ENCODE measurements around the gene SLCO4C1. TPM values are rescaled to one million over a fixed set of nuclear protein-coding genes. Genes with fewer than 3 reads are reported as not detected.
"Not testable (repeated sequence)": the region's sequence is repeated elsewhere in the genome, so short reads cannot be mapped to it uniquely, and the experiment has no call there.

Gene SLCO4C1, protein sequence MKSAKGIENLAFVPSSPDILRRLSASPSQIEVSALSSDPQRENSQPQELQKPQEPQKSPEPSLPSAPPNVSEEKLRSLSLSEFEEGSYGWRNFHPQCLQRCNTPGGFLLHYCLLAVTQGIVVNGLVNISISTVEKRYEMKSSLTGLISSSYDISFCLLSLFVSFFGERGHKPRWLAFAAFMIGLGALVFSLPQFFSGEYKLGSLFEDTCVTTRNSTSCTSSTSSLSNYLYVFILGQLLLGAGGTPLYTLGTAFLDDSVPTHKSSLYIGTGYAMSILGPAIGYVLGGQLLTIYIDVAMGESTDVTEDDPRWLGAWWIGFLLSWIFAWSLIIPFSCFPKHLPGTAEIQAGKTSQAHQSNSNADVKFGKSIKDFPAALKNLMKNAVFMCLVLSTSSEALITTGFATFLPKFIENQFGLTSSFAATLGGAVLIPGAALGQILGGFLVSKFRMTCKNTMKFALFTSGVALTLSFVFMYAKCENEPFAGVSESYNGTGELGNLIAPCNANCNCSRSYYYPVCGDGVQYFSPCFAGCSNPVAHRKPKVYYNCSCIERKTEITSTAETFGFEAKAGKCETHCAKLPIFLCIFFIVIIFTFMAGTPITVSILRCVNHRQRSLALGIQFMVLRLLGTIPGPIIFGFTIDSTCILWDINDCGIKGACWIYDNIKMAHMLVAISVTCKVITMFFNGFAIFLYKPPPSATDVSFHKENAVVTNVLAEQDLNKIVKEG
- total RNA-seq (2014; rRNA removed; shearing (Covaris generic)) = not detected in 2 replicates

DNA sequence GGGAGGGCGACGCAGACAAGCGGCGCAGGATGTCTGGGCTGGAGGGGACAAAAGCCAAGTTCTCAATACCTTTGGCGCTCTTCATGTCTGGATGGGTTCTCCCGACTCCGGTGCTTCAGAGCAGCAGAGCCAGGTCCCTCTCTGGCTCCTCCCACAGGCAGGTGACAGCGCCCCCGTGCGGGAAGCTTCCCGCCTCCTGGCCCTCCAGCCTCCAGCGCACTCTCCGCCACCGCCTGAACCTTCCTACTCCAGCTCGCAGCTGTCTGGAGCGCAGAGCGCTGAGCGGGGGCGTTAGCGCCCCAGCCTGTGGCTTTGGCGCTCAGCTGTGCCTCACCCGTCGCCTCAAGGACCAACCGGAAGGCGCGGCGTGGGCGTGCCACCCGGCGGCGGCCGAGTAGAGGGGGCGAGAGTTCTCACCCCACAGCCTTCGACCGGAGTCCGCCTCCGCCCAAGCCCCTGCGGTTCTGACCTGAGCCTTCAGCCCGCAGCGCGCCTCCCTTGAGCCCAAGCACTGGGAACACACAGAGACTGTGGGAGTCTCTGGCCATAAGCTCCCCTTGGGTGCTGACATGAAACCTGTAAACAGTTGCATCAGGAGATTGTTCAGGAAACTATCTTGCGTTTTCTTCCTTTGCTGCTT is at the start of gene SLCO4C1:
Gene SLCO4C1 (minus strand): TSS at position 107 of the 640 bp plus-strand sequence. CDS start 22 bp downstream, at position 85.
- no peak for DNase-seq (ENCODE audit: low spot score)

DNA sequence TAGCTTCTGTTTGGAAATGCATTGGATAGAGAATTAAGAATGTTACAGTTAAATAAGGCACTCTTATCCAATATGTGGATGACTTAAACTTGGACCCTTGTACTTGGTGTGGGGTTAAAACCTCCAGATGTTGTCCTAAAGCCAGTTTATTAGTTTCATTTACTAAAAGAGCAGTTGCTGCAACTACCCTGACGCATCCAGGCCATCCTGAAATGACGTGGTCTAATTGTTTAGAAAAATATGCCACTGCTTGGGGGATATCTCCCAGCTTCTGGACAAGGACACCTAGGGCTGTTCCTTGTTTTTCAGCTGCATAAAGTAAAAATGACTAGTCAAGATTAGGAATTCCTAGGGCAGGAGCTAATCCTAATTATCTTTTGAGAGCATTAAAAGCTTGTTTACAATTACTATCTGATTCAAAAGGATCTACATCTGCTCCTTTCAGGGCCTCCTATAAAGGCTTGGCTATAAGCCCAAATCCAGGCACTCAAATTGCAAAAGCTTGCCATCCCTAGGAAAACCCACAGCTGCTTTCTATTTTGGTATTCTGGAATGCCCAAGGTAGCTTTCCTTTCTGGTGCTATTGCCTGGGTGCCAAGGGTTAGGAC is 45.7 kb upstream of the SLCO4C1 start:
- DNase-seq (ENCODE audit: low spot score) = no peak

DNA sequence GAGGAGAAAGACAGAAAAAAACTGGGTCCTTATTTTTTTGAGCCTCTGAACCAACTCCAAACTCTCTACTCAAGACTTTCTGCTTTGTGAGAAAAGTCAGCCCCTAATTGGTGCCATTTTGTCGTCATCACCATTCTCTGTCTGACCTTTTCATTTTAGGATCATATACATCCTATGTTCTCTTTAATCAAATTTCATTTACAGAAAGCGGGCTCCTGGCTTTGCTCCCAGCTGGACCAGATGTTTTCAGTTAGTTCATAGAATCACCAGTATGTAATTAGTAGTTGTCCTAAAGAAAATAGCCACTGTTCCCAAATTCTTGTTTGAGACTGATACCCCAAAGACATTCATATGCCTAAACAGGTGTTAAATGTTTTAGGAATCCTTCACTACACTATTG is 28.6 kb upstream of the SLCO4C1 start:
- DNase-seq (ENCODE audit: low spot score) = no peak

DNA sequence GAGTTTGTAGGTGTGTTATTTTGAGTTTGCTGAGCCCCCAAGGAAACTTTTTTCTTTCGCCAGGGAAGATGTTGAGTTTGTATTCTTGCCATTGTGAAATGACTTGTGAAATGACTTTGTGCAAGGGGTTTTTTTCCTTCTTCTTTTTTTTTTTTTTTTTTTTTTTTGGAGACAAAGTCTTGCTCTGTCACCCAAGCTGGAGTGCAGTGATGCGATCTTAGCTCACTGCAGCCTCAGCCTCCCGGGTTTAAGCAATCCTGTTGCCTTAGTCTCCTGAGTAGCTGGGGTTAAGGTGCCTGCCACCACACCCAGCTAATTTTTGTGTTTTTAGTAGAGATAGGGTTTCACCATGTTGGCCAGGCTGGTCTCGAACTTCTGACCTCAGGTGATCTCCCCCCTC is 22.7 kb upstream of the SLCO4C1 start:
- DNase-seq (ENCODE audit: low spot score) = not testable (repeated sequence)

DNA sequence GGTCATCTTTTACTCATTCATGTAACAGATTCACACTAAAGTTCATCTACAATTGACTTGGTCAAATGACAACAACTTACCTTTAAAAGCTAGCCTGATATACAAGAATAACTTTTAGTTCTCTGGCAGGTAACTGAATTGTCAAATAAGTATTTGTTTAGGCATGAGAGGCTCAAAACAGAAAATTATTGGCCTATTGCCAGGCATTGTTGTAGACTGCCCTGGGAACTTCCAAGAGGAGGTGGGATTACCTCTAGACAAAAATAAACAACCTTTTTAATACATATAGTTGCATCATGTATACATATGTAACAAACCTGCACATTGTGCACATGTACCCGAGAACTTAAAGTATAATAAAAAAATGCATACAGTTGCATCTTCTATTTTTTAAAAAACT is 18.2 kb upstream of the SLCO4C1 start:
- DNase-seq (ENCODE audit: low spot score) = no peak

DNA sequence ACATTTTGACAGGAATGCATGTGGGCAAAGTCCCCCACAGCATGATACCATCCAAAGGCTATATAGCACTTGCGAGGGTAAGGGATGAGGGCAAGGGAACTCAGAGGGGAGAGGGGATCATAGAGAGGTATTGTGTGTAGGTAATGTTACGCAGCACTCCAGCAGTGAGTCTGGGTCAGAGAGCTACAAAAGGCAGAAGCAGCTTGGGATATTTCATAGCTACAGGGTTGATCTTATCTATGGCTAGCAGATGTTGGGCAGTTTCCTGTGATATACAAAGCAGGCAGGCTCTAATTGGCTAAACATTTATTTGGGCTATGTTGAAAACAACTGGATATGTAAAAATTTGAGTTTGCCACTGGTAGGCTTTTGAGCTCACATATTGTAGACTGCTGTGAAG is 17.8 kb upstream of the SLCO4C1 start:
- DNase-seq (ENCODE audit: low spot score) = no peak

DNA sequence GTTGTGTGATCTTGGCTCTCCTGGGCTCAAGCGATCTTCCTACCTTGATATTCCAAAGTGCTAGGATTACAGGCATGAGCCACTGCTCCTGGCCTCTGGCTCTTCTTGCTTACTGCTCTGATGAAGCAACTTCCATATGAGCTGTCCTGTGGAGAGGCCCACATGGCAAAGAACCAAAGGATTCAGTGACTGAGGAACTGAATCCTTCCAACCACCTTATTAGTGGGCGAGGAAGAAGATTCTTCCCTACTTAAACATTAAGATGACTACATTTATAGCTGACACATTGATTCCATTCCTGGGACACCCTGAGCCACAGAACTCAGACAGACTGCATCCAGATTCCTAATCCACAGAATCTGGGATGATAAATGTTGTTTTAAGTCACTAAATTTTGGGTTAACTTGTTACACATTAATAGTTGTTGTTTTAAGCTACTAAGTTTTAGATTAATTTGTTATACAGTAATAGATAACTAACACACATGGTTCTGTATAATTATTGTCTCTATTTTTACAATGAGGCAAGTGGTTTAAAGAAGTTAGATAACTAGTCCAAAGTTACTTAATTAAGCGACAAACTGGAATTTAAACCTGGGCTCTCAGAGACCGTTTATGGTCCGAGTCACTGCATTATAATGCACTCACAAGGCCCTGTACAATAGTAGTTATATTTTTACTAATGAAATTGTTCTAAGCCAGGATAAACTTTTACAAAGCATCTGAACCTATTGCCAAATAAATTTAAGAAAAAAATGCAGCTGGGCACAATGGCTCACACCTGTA is 16.7 kb upstream of the SLCO4C1 start:
- DNase-seq (ENCODE audit: low spot score) = no peak

DNA sequence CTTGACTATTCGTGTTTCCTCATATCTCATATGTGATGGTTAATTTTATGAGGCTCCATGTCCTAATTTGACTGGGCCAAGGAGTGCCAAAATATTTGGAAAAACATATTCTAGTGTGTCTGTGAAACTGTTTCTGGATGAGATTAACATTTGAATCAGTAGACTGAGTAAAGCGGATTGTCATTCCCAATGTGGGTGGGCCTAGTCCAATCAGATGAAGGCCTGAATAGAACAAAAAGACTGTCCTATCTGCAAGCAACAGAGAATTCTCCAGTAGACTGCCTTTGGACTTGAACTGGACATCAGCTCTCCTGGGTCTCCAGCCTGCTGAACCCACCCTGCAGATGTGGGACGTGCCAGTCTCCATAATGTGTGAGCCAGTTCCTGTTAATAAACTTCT is 13.5 kb upstream of the SLCO4C1 start:
- DNase-seq (ENCODE audit: low spot score) = no peak

DNA sequence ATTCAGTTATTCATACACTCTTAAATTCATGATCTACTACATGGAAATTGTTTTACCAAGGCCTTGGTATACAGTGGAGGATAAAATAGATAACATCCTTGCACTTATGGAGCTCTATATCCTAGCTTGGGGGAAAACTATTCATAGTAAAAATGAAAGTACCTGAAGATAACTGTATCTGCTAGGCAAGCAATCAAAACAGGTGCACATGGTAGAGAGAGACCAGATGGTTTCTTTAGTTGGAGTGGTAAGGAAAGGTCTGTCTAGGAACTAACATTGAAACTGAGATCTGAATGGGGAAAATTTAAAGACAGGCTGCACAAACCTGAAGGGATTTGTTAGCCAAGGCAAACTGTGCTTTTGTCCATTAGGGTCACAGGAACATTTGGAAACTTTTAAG is 11.1 kb upstream of the SLCO4C1 start:
- DNase-seq (ENCODE audit: low spot score) = no peak

DNA sequence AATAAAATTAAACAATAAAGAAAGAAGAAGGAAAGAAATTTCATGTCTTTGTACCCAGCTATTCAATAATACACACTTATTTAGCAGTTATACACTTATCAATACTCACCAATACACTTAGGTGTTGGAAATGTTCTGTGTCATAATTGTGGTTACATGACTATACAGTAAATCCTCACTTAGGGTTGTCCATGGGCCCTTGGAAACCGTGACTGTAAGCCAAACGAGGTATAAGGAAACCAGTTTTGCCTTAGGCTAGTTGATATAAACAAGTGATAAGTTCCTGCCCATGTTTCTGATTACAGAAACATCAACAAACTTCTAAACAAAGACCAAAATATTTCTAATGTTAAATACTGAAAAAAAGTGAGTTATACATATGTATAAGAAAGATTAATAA is 10.0 kb upstream of the SLCO4C1 start:
- no peak for DNase-seq (ENCODE audit: low spot score)

DNA sequence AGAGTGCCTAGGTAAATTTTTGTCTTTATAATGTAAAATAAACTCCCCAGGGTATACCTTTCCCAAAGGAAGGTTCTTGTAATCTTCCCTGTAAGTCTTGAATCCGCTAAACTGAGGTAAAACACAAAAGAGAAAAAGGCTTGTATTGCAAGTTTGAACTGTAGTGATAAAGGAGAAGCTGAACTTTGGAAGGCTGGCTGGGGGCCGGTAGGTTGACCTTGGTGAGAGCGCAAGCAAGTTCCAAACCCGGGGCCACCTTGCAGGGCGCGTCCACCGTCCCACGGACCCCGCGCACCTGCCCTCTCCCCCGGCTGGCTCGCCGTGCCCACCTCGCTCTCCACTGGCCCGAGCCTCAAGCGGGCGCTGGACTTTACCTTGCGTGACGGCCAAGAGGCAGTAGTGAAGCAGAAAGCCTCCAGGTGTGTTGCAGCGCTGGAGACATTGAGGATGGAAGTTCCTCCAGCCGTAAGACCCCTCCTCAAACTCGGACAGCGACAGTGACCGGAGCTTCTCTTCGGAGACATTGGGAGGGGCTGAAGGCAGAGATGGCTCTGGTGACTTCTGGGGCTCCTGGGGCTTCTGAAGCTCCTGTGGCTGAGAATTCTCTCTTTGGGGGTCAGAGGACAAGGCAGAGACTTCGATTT is 428 bp downstream of the SLCO4C1 start:
- DNase-seq (ENCODE audit: low spot score) = no peak

DNA sequence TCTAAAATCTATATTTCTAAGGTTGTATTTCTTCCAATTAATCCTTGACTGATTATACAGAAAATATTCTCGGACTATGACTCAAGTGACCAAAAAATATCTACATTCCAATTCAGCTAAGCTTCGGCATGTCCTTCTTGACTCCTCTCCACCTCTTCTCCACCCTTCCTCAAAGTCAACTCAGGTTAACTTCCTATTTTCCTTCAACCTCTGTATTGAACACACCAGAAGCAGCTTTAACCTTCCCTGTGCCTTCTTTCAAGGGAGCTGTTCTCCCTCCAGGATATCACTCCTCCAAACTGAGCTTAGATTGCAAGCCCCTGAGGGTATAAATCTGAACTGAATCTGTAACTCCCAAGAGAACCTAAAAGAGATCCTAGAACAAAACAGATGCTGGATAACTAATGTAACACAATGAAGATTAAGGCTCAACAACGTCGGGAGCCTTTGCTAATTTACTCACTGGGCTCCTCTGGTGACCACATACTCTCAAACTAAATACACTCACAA is 1.1 kb downstream of the SLCO4C1 start:
- no peak for DNase-seq (ENCODE audit: low spot score)

DNA sequence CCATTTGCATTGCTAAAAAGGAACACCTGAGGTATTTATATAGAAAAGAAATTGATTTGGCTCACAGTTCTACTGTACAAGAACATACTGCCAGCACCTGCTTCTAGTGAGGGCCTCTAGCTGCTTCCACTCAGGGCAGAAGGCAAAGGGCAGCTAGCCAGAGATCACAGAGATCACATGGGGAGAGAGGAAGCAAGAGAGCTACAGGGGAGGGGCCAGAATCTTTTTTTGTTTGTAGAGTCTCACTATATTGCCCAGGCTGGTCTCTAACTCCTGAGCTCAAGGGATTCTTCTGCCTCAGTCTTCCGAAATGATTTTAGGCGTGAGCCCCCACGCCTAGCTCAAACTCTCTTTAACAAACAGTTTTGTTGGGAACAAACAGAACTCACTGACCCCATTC is 6.1 kb downstream of the SLCO4C1 start:
- DNase-seq (ENCODE audit: low spot score) = no peak

DNA sequence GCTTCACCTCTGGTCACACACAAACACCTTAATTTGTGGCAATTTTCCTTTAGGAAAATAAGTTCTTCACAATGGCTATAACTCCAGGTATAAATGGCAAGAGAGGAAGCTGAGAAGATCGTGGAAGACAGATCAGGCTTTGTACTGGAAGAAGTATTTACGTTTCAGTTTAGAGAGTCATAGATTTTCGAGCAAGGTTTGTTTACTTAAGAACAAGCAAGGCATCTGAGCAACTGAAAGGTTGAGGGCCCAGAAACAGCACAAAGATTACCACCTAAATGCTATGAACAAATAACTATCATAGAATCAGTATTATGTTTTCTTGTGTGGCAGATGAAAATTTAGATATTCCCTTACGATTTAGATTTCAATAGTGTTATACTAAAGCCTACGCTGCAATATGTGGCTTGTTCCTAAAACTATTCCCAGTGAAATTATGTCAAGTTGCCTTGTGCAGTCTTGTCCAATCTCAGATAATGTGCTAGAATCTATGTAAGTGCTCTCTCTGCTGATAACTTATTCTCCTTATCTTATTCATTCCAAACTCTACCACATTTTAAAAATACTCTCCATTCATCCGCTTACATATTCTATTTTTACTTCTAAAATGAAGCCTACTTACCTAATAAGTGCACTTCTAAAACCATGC is 6.7 kb downstream of the SLCO4C1 start:
- peak; percentile 5 for DNase-seq (ENCODE audit: low spot score)

DNA sequence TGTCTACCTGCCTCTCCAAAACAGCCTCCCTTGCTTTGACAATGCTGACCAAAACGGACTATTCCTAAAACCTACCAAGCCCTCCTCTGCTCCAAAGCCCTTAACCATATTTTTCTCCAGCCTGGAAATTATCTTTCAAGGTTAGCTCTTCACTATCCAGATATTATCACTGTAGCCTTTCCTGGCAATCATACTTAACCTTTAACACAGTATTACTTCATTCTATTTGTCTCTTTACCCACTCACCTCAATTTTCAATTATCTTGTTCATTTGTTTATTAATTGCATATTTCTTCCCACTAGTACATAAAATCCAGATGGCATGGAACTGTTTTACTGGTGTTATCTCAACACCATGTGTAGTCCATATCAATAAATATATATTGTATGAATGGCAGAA is 7.5 kb downstream of the SLCO4C1 start:
- no peak for DNase-seq (ENCODE audit: low spot score)

DNA sequence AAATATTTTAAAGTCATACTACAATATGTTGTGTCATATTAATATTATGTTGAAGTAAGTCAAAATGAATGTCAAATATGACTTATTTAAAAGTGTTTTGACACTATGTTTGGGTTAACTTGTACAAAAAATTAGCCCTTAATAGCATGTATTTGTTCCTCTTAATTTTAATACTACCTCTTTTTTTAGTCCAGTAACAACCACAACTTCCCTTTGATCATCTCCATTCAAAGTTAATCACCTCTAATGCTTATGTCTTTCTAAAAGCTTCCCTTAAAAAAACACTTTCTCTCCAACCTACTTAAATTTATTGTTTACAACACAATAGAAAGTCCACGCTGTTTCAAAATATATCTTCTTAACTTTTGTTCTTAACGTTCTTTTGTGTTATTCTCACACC is 9.6 kb downstream of the SLCO4C1 start:
- no peak for DNase-seq (ENCODE audit: low spot score)

DNA sequence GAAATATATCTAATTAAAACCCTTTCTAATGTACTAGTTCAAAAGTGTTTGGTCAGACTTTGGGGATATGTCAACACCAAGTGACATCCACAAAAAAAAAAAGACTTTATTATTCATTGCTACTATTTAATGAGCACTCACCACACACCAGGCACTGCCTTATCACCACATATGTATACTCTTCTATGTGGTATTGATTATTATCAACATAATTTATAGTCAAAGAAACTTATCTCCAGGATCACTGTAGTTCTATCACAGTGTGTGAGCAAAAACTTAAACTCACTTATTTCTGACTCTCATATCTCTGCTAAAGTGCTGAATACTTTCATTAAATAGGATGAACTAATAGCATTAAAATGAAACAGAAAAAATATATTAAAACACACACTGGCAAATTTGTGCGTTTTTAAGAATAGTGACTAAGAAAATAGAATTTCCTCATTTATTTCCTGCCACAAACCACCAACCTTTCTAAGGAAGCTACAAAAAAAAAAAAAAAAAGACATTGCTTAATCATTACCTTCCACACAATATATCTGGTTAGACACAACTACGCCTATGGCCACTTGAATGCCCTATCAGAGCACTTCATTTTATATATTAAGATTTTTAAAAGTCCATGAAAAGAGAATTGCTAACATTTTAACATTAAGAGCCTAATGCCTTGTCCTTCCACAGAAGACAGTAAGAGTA is 12.8 kb downstream of the SLCO4C1 start:
- no peak for DNase-seq (ENCODE audit: low spot score)

DNA sequence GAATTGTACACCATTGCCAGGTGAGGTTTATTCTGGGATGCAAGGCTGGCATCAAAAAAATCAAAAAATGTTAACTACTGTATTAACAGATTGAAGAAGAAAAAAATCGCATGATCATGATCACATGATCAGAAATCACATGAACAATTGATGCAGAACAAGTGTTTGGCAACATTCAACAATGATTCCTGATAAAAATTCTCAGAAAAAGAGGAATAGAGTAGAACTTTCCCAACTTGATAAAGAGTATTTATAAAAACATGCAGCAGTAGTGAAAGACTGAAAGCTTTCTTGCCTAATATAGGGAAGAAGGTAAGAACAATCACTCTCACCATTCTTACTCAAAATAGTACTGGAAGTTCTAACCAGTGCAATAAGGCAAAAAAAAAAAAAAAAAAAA is 16.4 kb downstream of the SLCO4C1 start:
- no peak for DNase-seq (ENCODE audit: low spot score)

DNA sequence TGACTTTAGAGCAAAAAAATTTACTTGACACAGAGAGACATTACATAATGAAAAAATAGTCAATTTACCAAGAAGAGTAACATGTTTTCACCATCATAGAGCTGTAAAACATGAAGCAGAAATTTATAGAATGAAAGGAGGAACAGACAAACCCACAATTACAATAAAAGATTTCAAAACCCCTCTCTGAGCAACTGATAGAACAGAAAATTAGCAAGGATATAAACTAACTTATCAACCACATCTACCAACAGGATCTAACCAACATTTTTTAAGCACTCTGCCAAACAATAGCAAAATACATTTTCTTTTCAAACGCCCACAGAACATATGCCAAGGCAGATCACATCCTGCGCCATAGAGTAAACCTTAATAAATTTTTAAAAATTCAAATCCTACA is 17.9 kb downstream of the SLCO4C1 start:
- no peak for DNase-seq (ENCODE audit: low spot score)
